ENCODE data around the gene EHMT1.

The EHMT1 gene

GRCh38 chr9:137784046-137784445 lies 165.2 kb downstream of the EHMT1 start:
- no peak for DNase-seq (ENCODE audit: low read depth, low spot score)
- no peaks in the 10 kb centered on the region for H3K9me3 ChIP-seq (ENCODE audit: low read depth, low read length)
- no peak for TF ChIP-seq EZH2 (IDR thresholded peaks at IDR 0.05)
- TF ChIP-seq FOXP2 (optimal IDR thresholded peaks at IDR 0.05; ENCODE audit: control extremely low read depth, extremely low read length, insufficient read depth), result no peak
- no peak for TF ChIP-seq POLR2AphosphoS5 (IDR thresholded peaks at IDR 0.05; ENCODE audit: borderline replicate concordance, low read depth, low read length)

GRCh38 chr9:137784641-137785513 lies 166.1 kb downstream of the EHMT1 start:
- TF ChIP-seq POLR2AphosphoS5 (IDR thresholded peaks at IDR 0.05; ENCODE audit: borderline replicate concordance, low read depth, low read length), result no peak
- no peak for TF ChIP-seq EZH2 (IDR thresholded peaks at IDR 0.05)
- TF ChIP-seq FOXP2 (optimal IDR thresholded peaks at IDR 0.05; ENCODE audit: control extremely low read depth, extremely low read length, insufficient read depth), result no peak
- Histone ChIP-seq H3K36me3 (ENCODE audit: insufficient read depth, low read length) (peaks cover 26% of the 10 kb centered on the region), H3K4me3 (no peak overlapping the region), H3K9ac (ENCODE audit: insufficient read length) (no peak overlapping the region), H3K9me3 (ENCODE audit: low read depth, low read length) (no peaks in the 10 kb centered on the region), H3K27ac (no peak overlapping the region)
- DNase-seq (ENCODE audit: low read depth, low spot score), result no peak

More at GRCh38 chr9:137784046-137784445, 165.2 kb downstream of the EHMT1 start:
- H3K27ac ChIP-seq, result no peak overlapping the region
- no peak overlapping the region for H3K9ac ChIP-seq (ENCODE audit: insufficient read length)
- H3K36me3 ChIP-seq (ENCODE audit: insufficient read depth, low read length), result peaks cover 29% of the 10 kb centered on the region
- H3K4me3 ChIP-seq, result no peak overlapping the region

GRCh38 chr9:137785704-137786161 lies 166.9 kb downstream of the EHMT1 start:
- Histone ChIP-seq H3K9me3 (ENCODE audit: low read depth, low read length) (no peaks in the 10 kb centered on the region), H3K27ac (no peak overlapping the region), H3K4me3 (no peak overlapping the region), H3K36me3 (ENCODE audit: insufficient read depth, low read length) (peaks cover 33% of the 10 kb centered on the region), H3K9ac (ENCODE audit: insufficient read length) (no peak overlapping the region)
- no peak for DNase-seq (ENCODE audit: low read depth, low spot score)
- TF ChIP-seq FOXP2 (optimal IDR thresholded peaks at IDR 0.05; ENCODE audit: control extremely low read depth, extremely low read length, insufficient read depth) (no peak), EZH2 (IDR thresholded peaks at IDR 0.05) (no peak), POLR2AphosphoS5 (IDR thresholded peaks at IDR 0.05; ENCODE audit: borderline replicate concordance, low read depth, low read length) (no peak)

GRCh38 chr9:137786511-137786920 lies 167.7 kb downstream of the EHMT1 start:
- H3K4me3 ChIP-seq, result no peak overlapping the region
- no peak for TF ChIP-seq EZH2 (IDR thresholded peaks at IDR 0.05)
- no peak for TF ChIP-seq FOXP2 (optimal IDR thresholded peaks at IDR 0.05; ENCODE audit: control extremely low read depth, extremely low read length, insufficient read depth)
- TF ChIP-seq POLR2AphosphoS5 (IDR thresholded peaks at IDR 0.05; ENCODE audit: borderline replicate concordance, low read depth, low read length), result no peak
- no peaks in the 10 kb centered on the region for H3K9me3 ChIP-seq (ENCODE audit: low read depth, low read length)
- DNase-seq (ENCODE audit: low read depth, low spot score), result no peak
- H3K36me3 ChIP-seq (ENCODE audit: insufficient read depth, low read length), result peaks cover 36% of the 10 kb centered on the region
- no peak overlapping the region for H3K27ac ChIP-seq
- no peak overlapping the region for H3K9ac ChIP-seq (ENCODE audit: insufficient read length)

- H3K4me3 ChIP-seq, result no peak overlapping the region
- no peak overlapping the region for H3K27ac ChIP-seq
- no peak for DNase-seq (ENCODE audit: low read depth, low spot score)
- no peak for TF ChIP-seq FOXP2 (optimal IDR thresholded peaks at IDR 0.05; ENCODE audit: control extremely low read depth, extremely low read length, insufficient read depth)
- no peak for TF ChIP-seq EZH2 (IDR thresholded peaks at IDR 0.05)
- TF ChIP-seq POLR2AphosphoS5 (IDR thresholded peaks at IDR 0.05; ENCODE audit: borderline replicate concordance, low read depth, low read length), result no peak
- no peaks in the 10 kb centered on the region for H3K9me3 ChIP-seq (ENCODE audit: low read depth, low read length)
- H3K36me3 ChIP-seq (ENCODE audit: insufficient read depth, low read length), result peaks cover 33% of the 10 kb centered on the region
- H3K9ac ChIP-seq (ENCODE audit: insufficient read length), result no peak overlapping the region
Observed at GRCh38 chr9:137787381-137787780, 168.6 kb downstream of the EHMT1 start.

- H3K36me3 ChIP-seq (ENCODE audit: insufficient read depth, low read length), result peaks cover 32% of the 10 kb centered on the region
- TF ChIP-seq EZH2 (IDR thresholded peaks at IDR 0.05) (no peak), FOXP2 (optimal IDR thresholded peaks at IDR 0.05; ENCODE audit: control extremely low read depth, extremely low read length, insufficient read depth) (no peak), POLR2AphosphoS5 (IDR thresholded peaks at IDR 0.05; ENCODE audit: borderline replicate concordance, low read depth, low read length) (no peak)
- no peak overlapping the region for H3K27ac ChIP-seq
- no peak overlapping the region for H3K9ac ChIP-seq (ENCODE audit: insufficient read length)
- DNase-seq (ENCODE audit: low read depth, low spot score), result no peak
- H3K9me3 ChIP-seq (ENCODE audit: low read depth, low read length), result no peaks in the 10 kb centered on the region
- no peak overlapping the region for H3K4me3 ChIP-seq
Observed at GRCh38 chr9:137787786-137788505, 169.1 kb downstream of the EHMT1 start.

GRCh38 chr9:137788561-137789294 lies 169.9 kb downstream of the EHMT1 start:
- no peak for DNase-seq (ENCODE audit: low read depth, low spot score)
- H3K9ac ChIP-seq (ENCODE audit: insufficient read length), result no peak overlapping the region
- H3K36me3 ChIP-seq (ENCODE audit: insufficient read depth, low read length), result peaks cover 37% of the 10 kb centered on the region
- H3K27ac ChIP-seq, result no peak overlapping the region
- H3K9me3 ChIP-seq (ENCODE audit: low read depth, low read length), result no peaks in the 10 kb centered on the region
- TF ChIP-seq POLR2AphosphoS5 (IDR thresholded peaks at IDR 0.05; ENCODE audit: borderline replicate concordance, low read depth, low read length) (no peak), FOXP2 (optimal IDR thresholded peaks at IDR 0.05; ENCODE audit: control extremely low read depth, extremely low read length, insufficient read depth) (no peak), EZH2 (IDR thresholded peaks at IDR 0.05) (no peak)
- no peak overlapping the region for H3K4me3 ChIP-seq
